GM10266 (cell line): ENCODE measurements around the gene ZPLD1.

Source experiments
- DNase-seq: peaks from one replicate; pipeline ENCODE4 v3.0.0; 2012; ENCODE audit errors: extremely low spot score
- TF ChIP-seq, protein P1 (sequence below): IDR thresholded peaks from 2 replicates; pipeline ENCODE4 v1.5.1; 2012; ENCODE audit warnings: mild to moderate bottlenecking, low read depth; ENCODE audit not compliant: control insufficient read depth, insufficient read depth; ENCODE audit errors: missing control alignments

Gene ZPLD1

DNA sequence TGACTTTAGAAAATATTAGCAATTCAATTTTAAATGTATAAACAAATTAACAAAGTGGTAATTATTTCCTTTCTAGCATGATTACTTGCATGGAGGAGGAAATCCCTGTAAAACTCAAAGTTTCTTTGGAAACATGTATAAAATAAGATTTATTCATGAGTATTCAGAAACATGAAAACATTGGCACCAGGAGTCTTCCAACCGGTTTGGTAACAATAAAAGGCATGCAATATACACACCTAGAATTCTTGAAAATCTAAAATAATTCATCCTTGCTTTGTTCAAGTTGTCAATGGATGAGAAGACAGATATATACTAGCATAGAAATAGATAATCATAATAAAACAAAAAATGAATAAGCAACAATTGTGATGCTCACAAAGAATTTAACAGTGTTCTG lies 76.4 kb downstream of the ZPLD1 start:
- DNase-seq, result no peak
- TF ChIP-seq, protein P1, sequence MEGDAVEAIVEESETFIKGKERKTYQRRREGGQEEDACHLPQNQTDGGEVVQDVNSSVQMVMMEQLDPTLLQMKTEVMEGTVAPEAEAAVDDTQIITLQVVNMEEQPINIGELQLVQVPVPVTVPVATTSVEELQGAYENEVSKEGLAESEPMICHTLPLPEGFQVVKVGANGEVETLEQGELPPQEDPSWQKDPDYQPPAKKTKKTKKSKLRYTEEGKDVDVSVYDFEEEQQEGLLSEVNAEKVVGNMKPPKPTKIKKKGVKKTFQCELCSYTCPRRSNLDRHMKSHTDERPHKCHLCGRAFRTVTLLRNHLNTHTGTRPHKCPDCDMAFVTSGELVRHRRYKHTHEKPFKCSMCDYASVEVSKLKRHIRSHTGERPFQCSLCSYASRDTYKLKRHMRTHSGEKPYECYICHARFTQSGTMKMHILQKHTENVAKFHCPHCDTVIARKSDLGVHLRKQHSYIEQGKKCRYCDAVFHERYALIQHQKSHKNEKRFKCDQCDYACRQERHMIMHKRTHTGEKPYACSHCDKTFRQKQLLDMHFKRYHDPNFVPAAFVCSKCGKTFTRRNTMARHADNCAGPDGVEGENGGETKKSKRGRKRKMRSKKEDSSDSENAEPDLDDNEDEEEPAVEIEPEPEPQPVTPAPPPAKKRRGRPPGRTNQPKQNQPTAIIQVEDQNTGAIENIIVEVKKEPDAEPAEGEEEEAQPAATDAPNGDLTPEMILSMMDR, result no peak

DNA sequence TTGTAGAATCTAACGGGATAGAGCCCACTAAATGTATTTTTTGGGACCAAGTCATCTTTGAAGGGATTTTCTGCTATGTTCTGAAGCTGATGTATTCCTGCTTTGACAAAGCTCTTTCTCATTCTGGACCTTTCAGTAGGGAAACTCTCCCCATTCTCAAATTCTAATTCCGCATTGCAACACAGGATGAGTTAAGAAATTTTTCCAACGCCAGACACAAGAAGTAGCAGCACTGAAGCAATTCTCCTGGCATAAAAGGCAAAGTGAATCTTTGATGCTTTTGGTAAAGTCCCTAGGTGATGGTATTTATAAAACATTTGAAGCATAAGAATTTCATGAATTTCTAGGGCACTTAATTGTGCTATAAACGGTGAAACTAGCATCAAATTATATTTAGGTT lies 76.8 kb downstream of the ZPLD1 start:
- DNase-seq, result no peak
- TF ChIP-seq, protein P1, result no peak

DNA sequence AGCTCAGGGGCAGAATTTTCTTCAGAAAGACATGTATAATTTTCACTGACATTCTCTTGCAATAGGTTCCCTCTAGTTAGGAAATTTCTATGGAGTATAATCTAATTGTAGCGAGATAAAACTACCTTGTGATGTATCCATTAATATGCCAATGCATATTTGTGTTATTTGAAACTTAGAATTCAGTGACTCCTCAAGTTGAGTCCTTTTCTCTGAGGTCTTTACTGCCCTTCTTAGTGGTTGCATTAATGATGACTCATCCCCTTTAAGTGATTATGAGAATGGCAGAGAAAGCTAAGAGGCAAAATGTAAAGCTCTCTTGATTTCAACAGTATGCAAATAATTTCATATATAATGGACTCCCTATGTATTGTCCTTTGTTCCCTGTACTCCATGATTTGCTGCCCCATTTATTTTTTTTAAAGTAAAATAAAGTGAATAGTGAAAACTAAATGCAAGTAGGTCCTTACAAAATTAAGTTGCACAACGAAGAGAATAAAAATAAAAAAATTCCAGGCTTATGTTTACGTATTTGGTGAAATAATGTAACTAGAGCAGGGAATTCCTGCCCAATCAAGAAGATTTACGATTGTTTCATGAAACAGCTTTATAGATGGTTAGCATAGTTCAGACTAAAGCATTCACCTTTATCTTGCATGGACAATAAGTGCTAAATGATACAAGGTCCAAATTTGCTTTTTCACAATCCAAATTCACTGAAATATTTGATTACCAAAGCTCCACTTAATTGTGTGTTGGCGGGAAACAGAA lies 78.1 kb downstream of the ZPLD1 start:
- TF ChIP-seq, protein P1, result no peak
- no peak for DNase-seq

DNA sequence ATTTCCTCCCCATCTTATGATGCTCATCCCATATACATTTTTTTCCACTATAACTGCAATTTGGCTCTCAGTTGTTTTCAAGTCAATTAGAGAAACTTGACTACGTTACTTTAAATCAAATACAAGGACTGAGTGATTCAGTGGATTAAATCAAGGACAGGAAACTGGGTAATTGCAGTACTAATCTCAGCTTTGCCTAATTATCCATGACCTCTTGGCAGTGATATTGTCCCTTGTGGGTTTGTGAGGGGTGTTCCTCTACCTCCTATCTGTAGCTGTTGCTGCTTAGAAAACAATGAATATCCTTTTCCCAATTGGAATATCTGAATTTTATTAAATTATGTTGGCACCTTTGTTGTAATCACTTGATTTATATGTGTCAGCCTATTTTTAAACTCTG lies 79.4 kb downstream of the ZPLD1 start:
- no peak for DNase-seq
- TF ChIP-seq, protein P1, result no peak

DNA sequence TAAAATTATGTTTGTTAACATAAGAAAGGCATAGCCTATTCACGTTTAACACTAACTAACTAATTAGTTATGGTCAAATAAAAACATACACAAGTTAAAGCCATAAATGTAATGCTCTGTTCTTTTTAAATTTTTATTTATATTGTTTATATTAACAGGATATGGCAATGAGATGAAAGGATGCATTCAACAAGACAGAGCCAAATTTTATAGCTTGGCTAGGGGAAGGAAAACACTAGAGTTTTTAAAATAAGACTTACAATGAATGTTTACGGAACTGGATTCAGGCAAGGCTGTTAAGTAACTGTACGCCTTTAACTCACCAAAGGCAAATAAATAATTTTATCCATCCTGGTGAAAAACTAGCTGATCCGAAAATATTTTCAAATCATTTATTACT lies 86.4 kb downstream of the ZPLD1 start:
- DNase-seq, result no peak
- TF ChIP-seq, protein P1, result no peak

DNA sequence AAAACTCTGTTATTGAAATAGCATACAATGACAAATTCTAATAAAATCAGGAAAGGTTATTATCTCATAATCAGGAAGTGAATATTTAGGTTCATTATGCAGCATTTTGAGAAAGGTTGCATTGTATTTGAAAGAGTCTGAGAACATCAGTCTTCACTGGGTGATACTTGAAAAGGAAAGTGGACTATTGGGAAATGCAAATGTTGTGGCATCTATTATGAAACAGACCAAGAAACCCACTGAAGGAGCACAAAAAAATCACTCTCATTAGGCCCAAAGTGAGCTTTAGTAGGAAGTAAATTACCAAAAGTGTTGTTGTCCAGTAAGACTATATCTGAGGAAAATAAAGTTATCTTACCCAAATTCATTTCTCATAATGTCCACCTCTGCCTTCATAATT lies 90.8 kb downstream of the ZPLD1 start:
- no peak for DNase-seq
- TF ChIP-seq, protein P1, result no peak

DNA sequence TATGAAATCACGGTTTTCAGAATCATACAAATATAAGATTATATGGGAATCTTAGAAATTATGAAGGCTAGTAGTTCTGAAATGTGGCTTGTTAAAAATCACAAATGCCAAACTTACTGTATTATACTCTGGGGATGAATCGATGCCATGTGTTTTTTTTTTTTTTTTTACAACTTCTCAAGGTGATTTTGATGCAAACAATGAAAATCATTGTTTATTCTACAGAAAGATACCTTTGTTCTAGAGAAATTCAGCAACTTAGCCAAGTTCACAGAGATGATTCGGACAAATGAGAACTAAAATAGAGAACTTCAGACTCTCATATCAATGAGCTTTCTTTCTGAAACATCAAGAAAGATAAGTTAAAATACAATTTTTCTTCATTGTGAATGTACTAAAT lies 92.0 kb downstream of the ZPLD1 start:
- no peak for DNase-seq
- TF ChIP-seq, protein P1, result no peak
